ENCODE results near the gene PRSS33. TPM values are rescaled to one million over a fixed set of nuclear protein-coding genes. Genes with fewer than 3 reads are reported as not detected.
A peak's percentile ranks its signal among the peaks of the same experiment; 100 is the strongest.

The PRSS33 gene
- total and polyA plus RNA-seq, 9 of the 15 experiments (the other 6 are each of a cell fraction or from before 2014, with no cell fraction given) = not detected

- TF ChIP-seq, protein P1, sequence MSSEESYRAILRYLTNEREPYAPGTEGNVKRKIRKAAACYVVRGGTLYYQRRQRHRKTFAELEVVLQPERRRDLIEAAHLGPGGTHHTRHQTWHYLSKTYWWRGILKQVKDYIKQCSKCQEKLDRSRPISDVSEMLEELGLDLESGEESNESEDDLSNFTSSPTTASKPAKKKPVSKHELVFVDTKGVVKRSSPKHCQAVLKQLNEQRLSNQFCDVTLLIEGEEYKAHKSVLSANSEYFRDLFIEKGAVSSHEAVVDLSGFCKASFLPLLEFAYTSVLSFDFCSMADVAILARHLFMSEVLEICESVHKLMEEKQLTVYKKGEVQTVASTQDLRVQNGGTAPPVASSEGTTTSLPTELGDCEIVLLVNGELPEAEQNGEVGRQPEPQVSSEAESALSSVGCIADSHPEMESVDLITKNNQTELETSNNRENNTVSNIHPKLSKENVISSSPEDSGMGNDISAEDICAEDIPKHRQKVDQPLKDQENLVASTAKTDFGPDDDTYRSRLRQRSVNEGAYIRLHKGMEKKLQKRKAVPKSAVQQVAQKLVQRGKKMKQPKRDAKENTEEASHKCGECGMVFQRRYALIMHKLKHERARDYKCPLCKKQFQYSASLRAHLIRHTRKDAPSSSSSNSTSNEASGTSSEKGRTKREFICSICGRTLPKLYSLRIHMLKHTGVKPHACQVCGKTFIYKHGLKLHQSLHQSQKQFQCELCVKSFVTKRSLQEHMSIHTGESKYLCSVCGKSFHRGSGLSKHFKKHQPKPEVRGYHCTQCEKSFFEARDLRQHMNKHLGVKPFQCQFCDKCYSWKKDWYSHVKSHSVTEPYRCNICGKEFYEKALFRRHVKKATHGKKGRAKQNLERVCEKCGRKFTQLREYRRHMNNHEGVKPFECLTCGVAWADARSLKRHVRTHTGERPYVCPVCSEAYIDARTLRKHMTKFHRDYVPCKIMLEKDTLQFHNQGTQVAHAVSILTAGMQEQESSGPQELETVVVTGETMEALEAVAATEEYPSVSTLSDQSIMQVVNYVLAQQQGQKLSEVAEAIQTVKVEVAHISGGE (CRISPR knock-in tag; IDR thresholded peaks at IDR 0.05) = no peak
- TF ChIP-seq ZNF77 (CRISPR knock-in tag; IDR thresholded peaks at IDR 0.05) (no peak), ESRRA (IDR thresholded peaks at IDR 0.05; ENCODE audit: borderline replicate concordance, low read depth) (peak; percentile 17; the same call in 1 of the 2 replicates), NFIC (IDR thresholded peaks at IDR 0.05) (peak; percentile 91), KAT7 (CRISPR knock-in tag; IDR thresholded peaks at IDR 0.05; ENCODE audit: borderline replicate concordance) (peak; percentile 78; the same call in 1 of the 2 replicates), PHTF2 (CRISPR knock-in tag; IDR thresholded peaks at IDR 0.05) (no peak), MTA3 (IDR thresholded peaks at IDR 0.05; ENCODE audit: borderline replicate concordance) (peak; percentile 21; the same call in 1 of the 2 replicates), GATAD2A (IDR thresholded peaks at IDR 0.05) (0 out of 2 replicates have a peak, but pooled peaks have one; percentile 62), CTBP1 (IDR thresholded peaks at IDR 0.05; ENCODE audit: borderline replicate concordance) (peak; percentile 24; the same call in 1 of the 2 replicates), RBBP5 (IDR thresholded peaks at IDR 0.05; ENCODE audit: borderline replicate concordance, insufficient read depth, low read length, poor library complexity, severe bottlenecking) (peak; percentile 38), ZNF347 (CRISPR knock-in tag; IDR thresholded peaks at IDR 0.05; ENCODE audit: low read depth) (no peak), NR4A1 (CRISPR knock-in tag; IDR thresholded peaks at IDR 0.05) (no peak), NR4A1 (tag; IDR thresholded peaks at IDR 0.05) (no peak), ZNF398 (CRISPR knock-in tag; IDR thresholded peaks at IDR 0.05) (no peak)
- TF ChIP-seq, protein P2, sequence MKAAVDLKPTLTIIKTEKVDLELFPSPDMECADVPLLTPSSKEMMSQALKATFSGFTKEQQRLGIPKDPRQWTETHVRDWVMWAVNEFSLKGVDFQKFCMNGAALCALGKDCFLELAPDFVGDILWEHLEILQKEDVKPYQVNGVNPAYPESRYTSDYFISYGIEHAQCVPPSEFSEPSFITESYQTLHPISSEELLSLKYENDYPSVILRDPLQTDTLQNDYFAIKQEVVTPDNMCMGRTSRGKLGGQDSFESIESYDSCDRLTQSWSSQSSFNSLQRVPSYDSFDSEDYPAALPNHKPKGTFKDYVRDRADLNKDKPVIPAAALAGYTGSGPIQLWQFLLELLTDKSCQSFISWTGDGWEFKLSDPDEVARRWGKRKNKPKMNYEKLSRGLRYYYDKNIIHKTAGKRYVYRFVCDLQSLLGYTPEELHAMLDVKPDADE (conservative IDR thresholded peaks at IDR 0.05; ENCODE audit: control insufficient read depth, low read depth, low read length) = 0 out of 2 replicates have a peak, but pooled peaks have one; percentile 22
- TF ChIP-seq, protein P3, sequence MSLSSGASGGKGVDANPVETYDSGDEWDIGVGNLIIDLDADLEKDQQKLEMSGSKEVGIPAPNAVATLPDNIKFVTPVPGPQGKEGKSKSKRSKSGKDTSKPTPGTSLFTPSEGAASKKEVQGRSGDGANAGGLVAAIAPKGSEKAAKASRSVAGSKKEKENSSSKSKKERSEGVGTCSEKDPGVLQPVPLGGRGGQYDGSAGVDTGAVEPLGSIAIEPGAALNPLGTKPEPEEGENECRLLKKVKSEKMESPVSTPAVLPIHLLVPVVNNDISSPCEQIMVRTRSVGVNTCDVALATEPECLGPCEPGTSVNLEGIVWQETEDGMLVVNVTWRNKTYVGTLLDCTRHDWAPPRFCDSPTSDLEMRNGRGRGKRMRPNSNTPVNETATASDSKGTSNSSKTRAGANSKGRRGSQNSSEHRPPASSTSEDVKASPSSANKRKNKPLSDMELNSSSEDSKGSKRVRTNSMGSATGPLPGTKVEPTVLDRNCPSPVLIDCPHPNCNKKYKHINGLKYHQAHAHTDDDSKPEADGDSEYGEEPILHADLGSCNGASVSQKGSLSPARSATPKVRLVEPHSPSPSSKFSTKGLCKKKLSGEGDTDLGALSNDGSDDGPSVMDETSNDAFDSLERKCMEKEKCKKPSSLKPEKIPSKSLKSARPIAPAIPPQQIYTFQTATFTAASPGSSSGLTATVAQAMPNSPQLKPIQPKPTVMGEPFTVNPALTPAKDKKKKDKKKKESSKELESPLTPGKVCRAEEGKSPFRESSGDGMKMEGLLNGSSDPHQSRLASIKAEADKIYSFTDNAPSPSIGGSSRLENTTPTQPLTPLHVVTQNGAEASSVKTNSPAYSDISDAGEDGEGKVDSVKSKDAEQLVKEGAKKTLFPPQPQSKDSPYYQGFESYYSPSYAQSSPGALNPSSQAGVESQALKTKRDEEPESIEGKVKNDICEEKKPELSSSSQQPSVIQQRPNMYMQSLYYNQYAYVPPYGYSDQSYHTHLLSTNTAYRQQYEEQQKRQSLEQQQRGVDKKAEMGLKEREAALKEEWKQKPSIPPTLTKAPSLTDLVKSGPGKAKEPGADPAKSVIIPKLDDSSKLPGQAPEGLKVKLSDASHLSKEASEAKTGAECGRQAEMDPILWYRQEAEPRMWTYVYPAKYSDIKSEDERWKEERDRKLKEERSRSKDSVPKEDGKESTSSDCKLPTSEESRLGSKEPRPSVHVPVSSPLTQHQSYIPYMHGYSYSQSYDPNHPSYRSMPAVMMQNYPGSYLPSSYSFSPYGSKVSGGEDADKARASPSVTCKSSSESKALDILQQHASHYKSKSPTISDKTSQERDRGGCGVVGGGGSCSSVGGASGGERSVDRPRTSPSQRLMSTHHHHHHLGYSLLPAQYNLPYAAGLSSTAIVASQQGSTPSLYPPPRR (CRISPR knock-in tag; IDR thresholded peaks at IDR 0.05; ENCODE audit: borderline replicate concordance) = no peak
Measured at GRCh38 chr16:2816751-2817339, 29.5 kb upstream of the PRSS33 start, which contains the start of gene PRSS21 (continued).

Data from K562 (cell line).